GM19023 (cell line): ENCODE results near the gene HSPBP1.

ENCODE experiments used
- ATAC-seq: cut with Tn5 transposase; IDR thresholded peaks from one replicate; pipeline ENCODE4 v1.9.1; 2021; ENCODE audit warnings: mild to moderate bottlenecking, moderate library complexity; ENCODE audit not compliant: unreplicated experiment

The HSPBP1 gene

DNA sequence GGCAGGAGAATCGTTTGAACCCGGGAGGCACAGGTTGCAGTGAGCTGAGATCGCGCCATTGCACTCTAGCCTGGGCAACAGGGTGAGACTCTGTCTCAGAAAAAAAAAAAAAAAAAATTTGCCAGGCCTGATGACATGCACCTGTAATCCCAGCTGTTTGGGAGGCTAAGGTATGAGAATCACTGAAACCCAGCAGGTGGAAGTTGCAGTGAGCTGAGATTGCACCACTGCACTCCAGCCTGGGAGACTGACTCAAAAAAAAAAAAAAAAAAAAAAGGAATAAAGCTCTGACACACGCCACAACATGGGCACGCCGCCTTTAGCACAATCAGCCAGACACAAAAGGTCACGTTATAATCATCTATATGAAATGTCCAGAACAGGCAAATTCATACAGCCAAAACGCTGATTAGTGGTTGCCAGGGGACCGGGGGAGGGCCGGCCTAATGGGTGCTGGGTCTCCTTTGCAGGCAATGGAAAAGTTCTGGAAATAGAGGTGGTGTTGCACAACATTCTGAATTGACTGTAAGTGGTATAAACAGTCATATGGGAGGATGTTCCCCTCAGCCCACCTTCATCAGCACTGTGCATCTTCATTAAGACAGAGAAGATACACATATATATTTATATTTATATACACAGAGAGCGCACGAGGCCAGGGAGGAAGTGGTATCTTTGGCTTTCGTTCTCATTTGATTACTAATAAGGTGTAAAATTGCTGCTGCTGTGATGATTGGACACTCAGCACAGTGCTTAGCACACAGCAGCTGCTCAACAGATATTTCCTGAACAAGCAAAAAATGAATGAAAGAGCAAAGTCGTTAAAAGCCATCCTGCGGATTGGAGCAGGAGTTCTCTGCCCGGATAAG lies 3.8 kb downstream of the HSPBP1 start:
- ATAC-seq, result no peak

DNA sequence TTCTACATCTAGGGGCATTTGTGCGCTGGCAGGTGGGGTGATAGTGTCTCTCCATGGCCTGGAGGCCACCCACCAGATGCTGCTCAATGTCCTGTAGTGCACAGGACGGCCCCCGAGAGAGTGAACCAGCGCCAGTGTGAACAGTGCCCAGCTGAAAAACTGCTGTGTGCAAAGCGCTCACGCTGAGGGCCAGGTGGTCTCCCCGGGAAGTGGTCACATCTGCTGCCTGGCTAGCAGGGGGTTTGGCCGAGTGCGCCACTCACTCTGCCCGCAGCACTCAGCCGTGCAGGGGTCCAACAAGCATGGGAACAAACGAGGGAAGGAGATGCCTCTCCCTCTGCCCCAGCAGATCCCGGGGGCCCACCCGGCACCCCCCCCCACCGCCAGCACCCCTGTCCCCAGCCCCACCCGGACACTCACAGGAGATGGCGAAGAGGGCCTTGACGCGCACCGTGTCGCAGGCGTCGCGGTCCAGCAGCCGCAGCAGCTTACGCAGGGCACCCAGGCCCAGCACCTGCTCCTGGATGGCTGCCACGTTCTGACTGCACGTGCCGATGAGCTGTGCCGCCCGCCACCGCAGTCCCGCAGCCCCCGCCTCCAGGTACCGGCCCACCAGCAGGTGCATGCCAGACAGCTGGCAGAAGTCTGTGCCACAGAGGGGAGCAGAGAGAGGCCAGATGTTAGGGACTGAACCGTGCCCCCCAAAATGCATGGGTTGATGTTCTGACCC lies 5.8 kb downstream of the HSPBP1 start:
- no peak for ATAC-seq

DNA sequence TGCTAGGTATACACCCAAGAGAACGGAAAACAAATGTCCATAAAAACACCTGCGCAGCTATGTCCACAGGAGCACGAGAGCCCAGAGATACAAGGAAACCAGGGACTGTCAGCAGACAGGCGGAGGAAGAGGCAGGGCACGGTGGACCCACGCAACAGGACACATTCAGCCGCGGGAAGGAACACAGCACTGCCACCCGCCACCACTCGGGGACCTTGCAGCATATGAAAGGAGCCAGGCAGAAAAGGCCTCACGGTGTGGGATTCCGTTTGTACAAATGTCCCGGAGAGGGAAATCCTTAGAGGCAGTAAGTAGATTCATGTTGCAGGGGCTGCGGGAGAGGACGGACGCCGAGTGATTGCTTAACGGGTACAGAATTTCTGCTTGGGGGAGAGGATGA lies 7.8 kb downstream of the HSPBP1 start:
- no peak for ATAC-seq

DNA sequence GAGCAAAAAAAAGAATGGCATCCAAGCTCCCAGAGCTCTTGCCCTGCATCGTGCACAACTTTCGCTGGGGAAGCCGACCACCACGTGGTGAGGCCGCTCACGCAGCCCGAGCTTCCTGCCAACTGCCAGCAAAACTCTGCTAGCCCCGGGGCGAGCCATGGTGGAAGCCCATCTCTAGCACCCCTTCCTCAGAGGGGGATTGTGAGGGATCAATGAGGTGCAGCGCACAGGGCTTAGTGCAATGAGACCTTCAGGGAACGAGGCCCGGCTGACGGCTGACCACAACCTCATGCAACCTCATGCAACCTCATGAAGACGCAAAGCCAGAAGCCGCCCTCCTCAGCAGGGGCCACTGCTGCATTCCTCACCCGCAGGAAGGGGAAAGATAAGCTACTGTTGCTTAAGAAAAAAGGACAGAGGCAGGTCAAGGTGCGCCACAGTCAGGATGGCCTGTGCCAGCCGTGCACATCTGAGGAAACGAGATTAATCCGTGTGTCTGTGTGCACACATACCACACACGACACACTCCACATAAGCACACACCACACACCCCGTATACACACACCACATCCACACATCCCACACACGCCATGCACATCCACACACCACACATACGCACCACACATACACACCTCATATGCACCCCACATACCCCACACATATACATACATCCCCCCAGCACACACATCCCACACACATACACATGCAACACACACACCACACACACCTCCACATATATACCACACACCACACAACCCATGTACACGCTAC lies 9.6 kb downstream of the HSPBP1 start:
- no peak for ATAC-seq

DNA sequence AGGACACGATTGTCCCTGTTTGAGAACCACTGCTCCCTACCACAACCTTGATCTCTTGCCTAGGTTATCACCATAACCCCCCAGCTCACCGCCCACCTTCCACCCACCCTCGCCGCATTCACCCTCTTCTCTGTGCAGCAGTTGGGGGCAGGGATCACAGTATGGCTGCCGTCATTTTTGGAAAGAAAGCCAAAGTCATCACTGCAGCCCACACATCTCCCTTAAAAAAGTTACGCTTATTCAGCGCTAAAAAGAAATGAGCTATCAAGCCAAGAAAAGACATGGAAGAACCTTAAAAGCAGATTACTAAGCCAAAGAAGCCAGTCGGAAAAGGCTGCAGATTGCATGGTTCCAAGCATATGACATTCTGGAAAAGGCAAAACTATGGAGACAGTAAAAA lies 10.6 kb downstream of the HSPBP1 start:
- ATAC-seq, result no peak

DNA sequence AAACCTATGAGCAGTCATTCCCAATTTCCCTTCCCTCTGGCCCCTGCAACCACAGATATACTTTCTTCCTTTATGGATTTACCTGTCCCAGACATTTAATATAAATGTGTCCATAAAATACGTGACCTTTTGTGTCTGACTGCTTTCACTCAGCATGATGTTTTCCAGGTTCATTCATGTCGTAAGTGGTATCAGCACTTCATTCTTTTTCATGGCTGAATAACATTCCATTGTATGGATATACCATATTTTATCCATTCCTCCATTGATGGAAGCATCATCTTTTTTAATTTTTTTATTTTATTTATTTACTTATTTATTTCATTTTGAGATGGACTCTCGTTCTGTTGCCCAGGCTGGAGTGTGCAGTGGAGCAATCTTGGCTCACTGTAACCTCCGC lies 13.1 kb downstream of the HSPBP1 start:
- ATAC-seq, result no peak

DNA sequence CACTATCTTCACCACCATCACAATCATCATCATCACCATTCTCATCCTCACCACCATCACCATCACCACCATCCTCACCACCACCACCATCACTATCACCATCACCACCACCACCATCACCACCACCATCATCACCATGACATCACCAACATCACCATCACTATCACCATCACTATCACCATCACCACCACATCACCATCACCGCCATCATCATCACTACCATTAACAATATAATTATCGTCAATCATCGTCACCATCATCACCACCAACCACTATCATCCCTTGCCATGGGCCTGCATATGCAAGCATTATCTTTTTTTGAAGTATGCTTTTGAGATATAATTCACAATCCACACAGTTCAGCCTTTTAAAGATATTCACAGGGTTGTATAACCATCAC lies 13.5 kb downstream of the HSPBP1 start:
- no peak for ATAC-seq

DNA sequence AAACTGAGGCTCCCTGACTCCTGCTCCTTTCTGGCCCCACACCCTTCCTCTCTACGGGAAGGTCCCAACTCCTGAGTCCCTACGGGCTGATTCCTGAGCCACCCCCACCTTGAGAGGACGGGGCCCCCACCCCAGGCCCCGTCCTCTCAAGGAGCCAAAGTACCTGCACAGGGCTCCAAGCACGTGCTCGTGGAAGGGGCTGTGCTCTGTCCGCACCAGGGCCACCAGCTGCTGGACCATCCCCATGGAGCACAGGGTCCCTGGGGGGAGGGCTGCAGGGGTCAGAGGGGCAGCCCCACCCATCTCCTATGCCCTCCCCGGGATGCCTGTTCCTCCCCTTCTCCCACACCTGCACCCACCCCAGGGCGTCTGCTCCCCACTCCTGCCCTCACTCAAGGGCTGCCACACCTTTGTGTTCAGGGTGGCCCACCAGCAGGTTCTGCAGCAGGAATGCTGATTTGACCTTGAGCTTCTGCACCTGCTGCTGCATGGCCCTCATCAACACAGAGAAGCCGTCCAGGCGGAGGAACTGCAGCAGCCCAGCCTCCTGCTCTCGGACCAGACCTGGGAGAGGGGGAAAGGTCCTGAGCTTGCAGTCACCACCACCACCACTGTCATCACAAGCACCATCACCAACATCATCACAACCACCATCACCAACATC lies 14.1 kb downstream of the HSPBP1 start:
- ATAC-seq, result no peak

DNA sequence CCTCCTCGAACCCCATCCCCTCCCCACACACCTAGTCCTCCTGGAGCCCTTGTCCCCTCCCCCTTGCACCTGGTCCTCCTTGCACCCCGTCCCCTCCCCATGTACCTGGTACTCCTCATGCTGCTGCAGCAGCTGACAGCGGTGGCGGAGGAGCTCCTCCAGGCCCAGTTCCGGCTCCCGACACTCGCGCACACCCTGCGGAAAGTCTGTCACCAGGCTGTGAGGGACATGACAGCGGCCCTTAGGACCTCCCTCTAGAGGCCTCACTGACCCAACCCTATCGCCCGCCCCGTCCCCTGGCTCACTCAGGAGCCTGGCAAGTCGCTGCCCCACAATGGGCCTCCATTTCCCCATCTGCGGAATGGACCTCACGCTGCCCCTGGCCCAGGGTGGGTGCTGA lies 14.7 kb downstream of the HSPBP1 start:
- no peak for ATAC-seq

DNA sequence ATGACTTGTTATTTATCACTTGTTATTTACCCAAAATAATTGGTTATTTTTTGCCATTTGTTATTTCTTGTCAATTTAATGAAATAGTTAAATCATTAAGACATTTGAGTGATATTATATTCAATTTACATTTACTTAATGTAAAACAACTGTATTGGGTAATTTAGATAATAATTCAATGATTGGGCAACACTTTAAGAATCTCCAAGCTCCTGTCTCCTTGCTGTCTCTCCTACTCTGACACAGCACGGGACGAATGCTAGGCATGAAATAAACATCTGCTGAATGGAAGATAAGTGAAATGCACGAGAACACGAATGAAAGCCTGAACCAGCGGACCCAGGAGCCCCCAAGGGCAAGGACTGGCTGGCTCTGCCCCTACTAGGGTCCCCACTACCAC lies 15.4 kb downstream of the HSPBP1 start:
- ATAC-seq, result no peak

DNA sequence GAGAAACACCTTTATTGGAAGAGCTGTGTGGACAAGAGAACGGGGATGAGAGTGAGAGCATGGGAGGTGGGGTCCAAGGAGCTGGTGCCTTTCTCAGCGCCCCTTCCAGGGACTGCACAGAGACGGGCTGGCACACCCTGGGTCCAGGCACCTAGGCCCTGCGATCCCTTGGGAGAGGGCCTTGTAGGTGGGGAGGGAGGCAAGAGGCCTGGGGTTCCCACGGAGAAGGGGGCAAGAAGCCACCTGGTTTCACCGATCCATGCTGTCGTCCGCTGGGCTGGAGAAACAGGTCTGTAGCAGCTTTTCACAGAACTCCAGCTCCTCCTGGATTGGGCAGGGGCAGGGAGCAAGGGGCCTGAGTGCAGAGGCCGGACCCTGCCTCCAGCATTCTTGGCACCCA lies 17.6 kb downstream of the HSPBP1 start:
- no peak for ATAC-seq

DNA sequence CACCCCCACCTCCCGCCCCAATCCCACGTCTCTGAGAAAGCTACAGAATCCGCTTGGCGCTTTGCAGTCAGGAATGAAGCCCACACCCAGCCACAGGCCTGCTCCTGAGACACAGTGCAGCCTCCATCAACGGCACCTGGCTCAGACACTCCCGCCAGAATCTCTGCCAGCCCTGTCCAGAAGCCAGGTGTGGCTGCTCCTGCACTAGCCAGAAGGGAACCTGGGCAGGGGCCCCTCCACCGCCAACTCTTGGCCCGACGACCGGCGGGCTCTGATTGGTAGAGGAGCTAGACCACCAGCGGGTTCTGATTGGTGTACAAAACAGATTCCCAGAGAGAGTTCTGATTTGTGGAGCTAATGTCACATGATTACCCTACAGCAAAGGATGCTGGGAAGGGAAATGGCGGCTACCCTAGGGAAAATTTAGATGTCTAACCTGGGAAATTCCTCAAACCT lies 18.2 kb downstream of the HSPBP1 start:
- ATAC-seq, result no peak

DNA sequence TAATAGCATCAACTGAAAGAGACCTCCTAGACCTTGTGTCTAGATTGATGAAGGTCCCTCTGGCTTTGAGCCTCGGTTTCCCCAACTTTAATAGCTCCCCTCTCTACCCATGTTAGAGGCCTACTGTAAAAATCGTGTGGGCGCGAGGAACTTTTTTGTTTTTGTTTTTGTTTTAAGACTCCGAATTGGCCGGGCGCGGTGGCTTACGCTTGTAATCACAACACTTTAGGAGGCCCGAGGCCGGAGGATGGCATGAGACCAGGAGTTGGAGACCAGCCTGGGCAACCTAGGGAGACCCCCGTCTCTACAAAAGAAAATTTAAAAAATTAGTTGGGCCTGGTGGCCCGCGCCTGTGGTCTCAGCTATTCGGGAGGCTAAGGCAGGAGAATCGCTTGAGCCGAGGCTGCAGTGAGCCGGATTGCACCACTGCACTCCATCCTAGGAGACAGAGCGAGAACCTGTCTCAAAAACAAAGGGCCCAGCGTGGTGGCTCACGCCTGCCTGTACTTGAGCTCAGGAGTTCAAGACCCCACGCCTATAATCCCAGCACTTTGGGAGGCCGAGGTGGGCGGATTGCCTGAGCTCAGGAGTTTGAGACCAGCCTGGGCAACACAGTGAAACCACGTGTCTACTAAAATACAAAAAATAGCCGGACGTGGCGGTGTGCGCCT lies 20.2 kb downstream of the HSPBP1 start:
- no peak for ATAC-seq

DNA sequence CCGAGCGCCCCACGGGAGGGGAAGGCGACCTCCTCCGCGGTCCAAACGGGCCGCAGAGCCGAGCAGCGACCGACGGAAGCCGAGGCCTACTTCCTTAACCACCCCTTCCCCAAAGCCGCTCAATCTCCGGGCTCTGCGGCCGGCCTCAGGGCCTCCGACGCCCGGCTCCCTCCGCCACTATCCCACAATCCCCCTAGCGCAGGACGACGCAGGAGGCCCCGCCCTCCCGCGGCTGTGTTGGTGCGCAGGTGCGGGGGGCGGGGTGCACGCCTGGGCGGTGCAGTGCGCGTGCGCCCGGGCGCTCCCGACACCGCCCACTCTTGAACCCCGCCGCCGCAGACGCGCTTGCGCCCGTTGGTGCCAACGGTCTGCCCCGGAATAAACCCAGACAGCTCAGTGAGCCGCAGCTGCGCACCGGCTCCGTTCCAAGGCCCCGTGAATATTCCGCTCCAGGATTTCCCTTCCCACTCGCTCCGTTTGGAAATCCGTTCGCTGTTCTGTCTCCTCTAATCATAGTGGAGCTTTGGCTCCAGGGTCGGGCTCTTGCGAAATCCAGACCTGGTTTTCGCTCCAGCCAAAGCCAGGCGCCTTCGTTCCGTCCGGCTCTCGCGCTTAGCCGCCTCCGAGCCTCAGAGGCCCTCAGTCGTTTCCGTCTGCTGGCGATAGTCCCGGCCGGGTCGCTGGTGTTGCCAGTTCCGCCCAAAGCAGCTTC lies 20.9 kb downstream of the HSPBP1 start, which contains the start of gene PPP6R1:
PPP6R1 (minus strand) TSS at position 190 of the 712 bp plus-strand sequence. CDS start 11,914 bp downstream, outside the sequence.
- peak; percentile 70 for ATAC-seq

DNA sequence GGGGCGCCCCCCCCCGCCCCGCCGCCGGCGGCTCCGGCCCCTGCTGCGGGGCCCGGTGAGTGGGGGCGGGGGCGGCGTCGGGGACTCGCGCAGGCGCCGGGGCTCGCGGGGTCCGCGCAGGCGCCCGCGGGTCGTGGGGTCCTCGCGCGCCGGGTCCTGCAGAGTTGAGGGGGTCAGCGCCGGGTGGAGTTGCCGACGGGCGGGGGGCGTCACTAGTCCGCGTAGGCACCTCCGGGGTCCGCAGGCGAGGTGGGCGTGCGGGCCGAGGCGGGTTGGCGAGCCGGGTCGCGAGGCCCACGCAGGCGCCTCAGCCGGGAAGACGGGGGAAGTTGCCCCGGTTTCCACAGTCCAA lies 21.5 kb downstream of the HSPBP1 start:
- ATAC-seq, result peak; percentile 14

DNA sequence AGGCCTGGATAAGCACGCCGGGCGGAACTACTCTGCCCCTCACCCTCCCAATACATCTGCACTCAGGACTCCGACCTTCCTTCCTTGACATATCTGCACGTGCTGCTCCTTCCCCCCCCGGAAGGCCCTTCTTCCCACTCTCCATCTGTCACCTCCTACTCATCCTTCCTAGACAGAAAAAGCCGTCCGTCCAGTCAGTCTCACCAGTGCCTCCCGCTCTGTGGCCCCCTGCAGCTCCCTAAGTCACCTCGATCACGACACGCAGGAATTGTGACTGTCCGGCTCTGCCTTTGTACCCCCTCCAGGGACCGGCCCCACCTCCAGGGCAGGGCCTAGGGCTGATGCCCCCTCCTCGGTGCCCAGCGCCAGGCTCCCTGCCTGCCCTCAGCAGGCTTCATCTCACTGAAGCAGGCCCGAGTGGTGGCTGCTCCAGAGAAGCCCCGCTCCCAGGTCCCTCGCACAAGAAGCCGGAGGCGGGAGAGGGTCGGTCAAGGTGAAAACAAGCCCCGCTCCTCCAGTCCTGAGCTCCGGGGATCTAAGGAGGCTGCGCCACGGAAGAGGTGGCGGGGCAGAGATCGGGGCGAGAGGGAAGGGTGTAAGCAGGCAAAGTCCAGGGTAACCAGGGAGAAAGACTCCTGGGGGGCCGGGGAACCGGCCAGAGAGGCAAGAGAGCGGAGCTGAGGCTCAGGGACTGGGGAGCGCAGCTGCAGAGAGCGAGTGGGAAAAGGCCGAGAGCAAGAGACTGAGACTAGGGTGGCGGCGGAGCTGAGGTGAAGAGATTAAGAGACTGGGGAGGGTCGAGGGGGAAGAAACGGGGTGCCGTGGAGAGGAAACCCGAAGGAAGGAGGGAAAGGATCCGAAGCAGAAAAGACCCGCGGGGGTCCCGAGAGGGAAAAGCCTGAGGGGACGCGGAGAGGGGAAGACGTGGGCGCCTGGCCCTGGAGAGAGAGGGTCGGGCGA lies 22.2 kb downstream of the HSPBP1 start:
- ATAC-seq, result no peak

DNA sequence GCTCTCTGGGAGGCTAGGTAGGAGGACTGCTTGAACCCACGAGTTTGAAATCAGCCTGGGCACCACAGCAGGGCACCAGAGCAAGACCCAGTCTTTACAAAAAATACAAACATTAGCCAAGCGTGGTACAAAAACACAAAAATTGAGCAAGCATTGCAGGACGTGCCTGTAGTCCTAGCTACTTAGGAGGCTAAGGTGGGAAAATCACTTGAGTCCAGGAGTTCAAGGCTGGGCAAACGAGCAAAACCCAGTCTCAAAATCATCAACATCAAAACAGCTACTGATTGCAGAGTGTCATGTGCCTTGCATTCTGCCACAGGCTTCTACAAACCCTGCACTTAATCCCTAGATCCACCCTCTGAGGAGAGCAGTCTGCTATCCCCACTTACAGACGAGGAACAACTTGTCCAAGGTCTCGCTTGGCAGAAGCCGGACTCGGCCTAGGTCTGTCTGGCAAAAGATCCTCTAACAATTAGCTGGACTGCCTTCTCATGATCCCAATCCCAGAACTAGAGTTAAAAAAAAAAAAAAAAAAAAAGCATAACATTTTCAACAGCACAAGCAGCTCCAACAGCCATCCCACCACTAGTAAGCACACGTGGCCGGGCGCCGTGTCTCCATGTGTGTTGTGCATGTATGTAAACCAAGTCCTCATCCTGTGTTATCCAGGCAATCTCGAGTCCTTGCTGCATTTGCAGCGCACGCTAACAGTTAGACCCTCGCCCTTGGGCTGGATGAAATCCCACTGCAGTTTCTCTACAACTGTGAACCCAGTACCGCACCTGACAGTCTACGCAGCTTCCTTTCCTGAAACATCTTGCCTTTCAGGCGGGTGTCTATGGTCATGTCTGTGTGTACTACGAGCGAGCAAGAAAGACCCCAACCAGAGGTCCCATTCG lies 23.1 kb downstream of the HSPBP1 start:
- ATAC-seq, result no peak
